Skin of body (tissue), 2 donors: ENCODE results near the gene SLC30A7. TPM values are rescaled to one million over a fixed set of nuclear protein-coding genes. Genes with fewer than 3 reads are reported as not detected.
"Not testable (repeated sequence)": the region's sequence is repeated elsewhere in the genome, so short reads cannot be mapped to it uniquely, and the experiment has no call there.

Experiments used
- DNase-seq: peaks from one replicate; lab custom pipeline; 2025; lab: John Stamatoyannopoulos, UW
- total RNA-seq: library from RNA; depleted of rRNA; stranded (reverse); fragments of >200 nt; gene quantifications from one replicate; pipeline ENCODE4 v1.2.3, GENCODE V29; 2014

The SLC30A7 gene, protein sequence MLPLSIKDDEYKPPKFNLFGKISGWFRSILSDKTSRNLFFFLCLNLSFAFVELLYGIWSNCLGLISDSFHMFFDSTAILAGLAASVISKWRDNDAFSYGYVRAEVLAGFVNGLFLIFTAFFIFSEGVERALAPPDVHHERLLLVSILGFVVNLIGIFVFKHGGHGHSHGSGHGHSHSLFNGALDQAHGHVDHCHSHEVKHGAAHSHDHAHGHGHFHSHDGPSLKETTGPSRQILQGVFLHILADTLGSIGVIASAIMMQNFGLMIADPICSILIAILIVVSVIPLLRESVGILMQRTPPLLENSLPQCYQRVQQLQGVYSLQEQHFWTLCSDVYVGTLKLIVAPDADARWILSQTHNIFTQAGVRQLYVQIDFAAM
- 20.0 TPM for total RNA-seq

DNA sequence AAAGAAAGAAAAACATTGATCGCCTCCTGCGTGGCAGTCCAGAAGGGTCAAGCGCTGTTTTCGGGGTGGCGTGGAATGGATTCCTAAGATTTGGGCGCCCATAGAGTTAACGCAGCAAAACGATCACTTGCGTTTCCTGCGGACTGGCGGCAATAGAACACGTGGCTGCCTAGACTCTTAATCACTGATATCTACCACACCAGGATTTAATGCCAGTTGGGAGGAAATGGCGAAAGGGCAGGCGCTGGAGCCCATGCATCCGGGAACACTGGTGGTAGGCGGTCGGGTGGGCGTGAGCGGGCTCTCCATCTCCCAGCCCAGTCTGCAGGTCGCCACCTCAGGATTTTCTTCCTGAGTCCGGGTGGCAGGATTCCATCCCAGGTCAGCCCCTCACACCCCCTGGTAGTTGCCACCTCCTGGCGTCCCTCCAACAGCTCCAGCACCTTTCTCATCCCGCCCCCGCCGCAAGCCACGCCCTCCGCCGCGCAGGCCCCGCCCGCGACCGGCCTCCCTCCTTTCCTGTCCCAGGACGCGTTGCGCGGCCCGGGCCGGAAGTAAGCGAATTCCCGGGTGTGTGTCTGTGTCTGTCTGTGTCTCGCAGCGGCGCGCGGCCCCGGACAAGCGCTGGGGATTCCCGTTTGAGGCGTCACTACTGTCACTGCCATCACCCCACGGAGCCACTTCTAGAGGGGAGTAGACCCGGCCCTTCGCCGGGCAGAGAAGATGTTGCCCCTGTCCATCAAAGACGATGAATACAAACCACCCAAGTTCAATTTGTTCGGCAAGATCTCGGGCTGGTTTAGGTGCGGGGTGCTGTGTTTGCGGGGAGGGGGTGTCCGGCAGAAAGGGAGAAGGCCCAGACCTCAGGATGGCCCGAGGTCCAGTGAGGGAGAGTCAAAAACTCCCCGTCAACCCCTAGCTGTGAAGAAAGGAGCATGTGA is at the start of gene SLC30A7:
Gene SLC30A7, plus strand, starts transcription at position 551 of the 941 bp plus-strand sequence. Its CDS starts 173 bp downstream, at position 724.
- peak; percentile 92 for DNase-seq

DNA sequence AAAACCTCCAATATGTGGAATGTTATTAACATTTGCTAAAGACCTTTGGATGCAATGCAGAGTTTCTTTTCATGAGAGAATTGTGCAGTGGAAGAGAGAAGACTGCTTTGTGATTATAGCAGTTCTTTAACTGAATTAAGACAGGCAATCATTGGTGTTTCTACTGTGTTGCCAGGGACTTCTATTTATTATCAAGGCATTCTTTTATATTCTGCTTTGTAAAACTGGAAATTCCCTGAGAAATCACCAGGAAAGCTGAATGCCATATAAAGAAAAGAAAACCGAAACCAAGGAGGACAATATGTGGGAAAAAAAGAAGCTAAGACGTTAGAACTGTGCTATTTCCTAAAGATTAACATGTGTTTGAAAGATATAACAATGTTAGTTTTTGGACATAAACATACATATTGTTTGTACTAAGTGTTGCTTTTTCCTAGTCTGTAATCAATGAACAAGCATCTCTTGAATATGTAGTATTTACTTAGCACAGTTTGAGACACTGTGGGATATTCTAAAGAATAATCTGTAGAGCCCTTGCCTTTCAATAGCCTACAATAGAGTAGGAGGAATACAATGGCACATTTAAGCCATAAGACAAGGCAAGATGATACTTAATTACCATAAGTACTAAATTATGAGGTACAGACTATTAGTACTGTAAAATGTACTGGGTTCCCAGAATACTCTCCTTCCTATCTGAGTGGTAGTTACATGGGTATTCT is 48.4 kb upstream of the SLC30A7 start:
- no peak for DNase-seq

DNA sequence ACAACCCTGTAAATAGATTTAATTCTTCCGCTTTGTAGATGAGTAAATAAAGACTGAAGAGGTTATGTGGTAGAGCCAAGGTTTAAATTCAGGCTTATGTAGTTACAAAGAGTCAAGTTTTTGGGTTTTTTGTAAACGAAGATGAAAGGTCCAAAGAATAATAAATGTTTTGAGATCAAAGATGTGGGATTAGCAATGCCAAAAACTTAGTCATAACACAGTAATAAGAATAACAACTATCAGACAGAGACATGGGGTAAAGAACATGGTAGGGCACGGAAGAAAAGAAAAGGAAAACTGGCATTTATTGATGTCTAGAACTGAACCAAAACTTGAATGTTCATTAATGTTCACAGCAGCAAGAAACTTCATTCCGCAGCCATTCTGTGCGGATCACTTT is 44.2 kb upstream of the SLC30A7 start:
- DNase-seq = no peak

DNA sequence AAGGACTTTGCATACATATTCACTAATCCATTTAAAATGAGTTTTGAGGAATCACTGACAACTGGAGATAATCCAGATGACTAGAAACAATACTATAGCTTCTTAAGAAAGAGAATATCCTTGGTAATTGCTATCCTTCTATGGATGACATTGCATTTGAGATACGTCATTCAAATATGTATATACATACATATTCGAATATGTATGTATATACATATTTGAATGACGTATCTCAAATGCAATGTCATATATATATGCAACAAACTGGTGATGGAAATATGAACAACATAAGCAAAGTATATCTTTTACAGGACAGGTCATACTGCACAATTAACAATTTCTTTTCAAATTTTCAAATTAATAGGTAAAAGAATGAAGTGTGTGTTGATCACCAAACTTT is 42.9 kb upstream of the SLC30A7 start:
- DNase-seq = no peak

DNA sequence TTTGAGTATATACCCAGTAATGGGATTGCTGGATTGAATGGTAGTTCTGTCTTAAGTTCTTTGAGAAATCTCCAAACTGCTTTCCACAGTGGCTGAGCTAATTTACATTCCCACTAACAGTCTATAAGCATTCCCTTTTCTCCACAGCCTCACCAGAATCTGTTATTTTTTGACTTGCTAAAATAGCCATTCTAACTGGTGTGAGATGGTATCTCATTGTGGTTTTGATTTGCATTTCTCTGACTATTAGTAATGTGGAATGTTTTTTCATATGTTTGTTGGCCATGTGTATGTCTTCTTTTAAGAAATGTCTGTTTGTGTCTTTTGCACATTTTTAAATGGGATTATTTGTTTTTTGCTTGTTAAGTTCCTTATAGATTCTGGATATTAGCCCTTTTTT is 40.8 kb upstream of the SLC30A7 start:
- DNase-seq = not testable (repeated sequence)

DNA sequence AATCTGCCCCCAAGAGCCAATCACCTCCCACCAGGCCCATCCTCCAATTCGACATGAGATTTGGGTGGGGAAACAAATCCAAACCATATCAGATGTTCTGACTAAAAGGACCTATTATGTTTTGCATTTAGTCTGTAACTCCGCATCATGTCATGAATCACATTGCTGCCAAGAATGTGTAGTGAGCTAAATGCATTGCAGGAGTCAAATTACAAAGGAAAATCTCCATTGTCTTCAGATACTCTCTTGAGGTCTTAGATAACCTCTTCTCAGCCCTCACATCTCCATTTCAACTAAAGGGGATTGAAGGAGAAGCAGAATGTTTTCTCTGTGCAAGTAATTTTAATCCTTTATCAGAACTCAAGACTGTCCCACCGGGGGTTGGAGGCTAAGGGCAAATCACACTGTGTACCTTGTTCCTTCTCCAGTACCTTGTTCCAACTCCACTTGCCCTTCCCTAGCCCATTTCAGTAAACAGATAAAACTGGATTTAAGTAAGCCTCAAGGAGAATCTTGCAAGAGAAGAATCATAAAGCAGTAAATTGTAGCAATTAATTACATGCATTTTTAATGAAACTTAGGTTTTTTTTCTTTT is 35.4 kb upstream of the SLC30A7 start:
- DNase-seq = peak; percentile 47

DNA sequence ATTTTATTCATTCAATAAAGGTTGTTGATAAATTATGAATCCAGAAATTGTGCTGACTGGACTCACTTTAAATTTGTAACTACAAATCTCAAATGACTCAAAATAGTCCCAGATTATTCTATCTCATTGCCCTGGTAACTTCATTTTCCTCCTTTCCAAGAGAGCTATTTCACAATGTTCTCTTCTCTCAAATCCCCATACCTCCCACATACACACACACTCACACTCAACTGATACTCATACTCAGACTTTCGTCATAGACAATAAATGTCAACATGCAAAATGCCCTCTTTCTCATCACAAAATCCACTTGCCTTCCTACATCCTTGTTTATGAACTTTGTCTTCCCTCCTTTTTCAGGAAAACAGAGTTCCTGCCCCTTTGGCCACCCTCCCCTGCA is 34.5 kb upstream of the SLC30A7 start:
- DNase-seq = no peak

DNA sequence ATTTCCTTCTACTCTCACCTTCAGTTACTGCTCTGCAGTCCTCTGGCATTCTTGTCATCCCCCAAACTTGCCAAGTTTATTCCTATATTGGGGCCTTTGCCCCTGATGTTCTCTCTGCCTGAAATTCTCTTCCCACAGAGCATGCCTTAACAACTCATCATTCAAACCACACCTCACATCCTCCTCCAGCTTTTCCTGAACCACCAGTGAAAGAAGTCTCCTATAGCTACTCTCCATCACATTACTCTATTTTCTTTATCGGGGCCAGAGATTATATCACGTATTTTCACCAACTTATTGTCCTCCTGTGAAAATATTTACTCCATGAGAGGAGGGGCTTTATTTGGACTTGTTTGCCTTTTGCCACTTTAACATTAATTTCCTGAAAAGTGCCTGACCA is 33.3 kb upstream of the SLC30A7 start:
- DNase-seq = no peak

DNA sequence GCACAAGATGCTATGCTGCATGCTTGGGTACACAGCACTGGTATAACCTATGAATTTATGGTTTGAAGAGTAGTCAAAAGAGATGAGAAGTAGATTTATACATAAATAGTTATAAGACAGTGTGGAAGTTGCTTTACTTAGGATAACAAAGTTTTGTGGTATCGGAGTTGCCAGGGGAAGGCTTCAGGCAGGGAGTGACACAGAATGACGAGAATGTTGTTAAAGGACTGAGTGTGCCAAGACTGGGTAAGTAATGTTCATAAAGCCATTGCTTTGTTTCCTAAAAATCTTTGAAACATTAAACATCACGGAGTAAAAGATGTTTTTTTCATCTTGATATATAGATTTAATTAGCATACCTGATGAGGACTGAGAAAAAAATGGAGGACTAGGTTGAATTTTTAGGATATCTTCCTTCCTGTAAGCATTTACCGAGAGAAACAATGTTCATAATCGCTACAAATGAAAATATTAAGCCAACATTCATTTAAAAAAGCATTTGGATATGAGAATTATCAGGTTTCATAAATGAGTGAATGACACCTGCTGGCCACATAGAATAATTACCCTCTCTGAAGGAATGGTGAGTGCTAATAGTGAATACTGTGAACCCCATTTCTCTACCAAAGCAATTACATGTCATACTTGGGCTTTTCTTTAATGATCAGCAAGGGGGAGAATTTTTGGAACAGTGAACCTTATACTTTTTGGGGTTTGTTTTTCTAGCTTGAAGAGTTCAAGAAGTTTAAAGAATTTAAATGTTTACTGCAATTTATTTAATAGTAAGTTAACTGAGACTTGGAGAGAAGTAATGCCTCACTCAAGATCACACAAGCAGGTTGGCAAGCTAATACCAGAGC is 29.6 kb upstream of the SLC30A7 start:
- peak; percentile 52 for DNase-seq

DNA sequence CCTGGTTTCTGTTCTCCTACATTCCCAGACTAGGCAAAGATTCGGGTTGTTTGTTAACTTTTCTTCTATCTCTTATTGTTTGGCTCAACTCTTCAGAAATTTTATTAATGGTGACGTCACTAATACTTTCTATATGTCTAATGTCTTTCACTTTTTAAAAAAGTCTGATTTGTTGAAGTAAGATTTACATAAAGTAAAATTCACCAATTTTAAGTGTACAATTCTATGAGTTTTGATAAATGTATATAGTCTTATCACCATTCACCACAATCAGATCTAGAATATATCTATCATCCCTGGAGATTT is 29.0 kb upstream of the SLC30A7 start:
- no peak for DNase-seq

DNA sequence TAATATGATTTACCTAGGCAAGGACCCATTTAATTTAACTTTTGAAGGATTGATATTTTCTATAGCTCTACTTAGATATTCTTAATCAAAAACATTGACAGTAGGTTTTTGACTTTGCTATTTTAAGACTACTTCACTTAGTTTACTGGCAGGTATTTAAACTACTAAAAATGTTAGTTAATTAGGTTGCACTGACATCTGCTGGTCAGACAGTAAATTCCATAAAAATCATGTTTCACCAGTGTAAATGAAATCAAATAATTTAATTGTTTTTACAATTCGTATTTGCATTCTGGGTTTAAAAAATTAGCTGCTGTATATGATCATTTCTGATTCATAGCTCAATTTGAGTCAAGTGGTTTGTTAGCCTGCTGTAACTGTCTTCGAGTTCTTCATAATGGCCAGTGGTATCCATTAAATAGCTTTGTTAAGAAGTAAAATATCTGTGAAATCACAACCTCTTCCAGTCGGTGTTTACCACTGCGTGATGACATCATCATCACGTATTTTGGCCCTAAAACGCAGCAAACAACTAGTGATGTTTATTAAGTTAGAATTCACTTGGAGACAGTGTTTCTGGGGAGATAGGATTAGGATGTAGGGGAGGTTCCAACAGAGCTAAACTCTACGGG is 27.4 kb upstream of the SLC30A7 start:
- DNase-seq = peak; percentile 31

DNA sequence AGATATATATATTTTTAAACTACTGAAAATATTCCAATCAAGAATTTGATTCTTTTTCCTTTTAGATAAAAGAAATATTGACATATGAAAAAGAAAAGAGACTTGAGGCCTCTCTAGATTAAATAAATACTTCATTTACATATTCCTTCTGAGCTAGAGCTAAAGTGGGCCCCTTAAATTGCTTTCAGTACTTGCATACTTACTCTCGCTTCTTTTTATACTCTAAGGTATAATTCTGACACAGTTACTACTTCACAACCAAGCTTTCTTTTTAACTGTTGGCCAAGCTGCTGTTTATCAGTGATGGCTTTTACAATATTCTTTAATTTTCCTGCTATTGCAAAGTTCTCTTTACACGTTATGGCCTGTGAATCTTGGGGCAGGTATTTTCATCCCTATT is 25.9 kb upstream of the SLC30A7 start:
- DNase-seq = no peak

DNA sequence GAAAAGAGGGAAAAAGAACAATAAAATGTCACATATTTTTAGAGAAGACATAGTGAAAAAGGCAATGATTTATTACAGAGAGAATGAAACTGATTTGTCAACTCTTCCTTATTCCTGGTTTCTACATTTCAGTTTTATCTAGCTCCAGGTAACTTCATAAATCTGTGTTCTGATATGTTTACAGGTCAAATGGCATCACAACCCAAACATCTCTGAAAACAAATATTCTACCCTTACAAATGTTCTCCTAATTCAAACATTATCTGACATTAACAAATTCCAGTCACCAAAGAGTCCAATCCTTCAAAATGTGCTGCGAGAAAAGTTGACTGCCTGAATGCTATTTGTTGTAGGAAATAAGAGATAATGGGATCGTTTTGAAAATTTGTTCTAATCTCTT is 21.5 kb upstream of the SLC30A7 start:
- DNase-seq = no peak

DNA sequence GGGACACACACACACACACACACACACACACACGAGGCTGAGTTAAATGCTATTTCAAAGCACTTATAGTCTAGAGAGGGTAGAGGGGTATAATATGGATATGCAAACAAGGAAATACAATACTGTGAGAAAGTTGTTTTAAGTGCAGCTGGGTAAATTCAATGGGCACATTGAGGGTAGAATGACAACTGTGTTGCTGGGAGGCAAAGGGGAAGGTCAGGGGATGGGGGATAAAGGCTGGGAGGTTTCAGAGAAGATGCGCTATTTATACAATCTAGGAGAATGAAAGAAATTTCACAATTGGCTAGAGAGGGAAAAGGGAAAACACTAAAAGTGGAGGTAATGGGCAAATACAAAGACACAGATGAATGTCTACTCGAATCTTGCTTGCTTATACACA is 20.7 kb upstream of the SLC30A7 start:
- no peak for DNase-seq

DNA sequence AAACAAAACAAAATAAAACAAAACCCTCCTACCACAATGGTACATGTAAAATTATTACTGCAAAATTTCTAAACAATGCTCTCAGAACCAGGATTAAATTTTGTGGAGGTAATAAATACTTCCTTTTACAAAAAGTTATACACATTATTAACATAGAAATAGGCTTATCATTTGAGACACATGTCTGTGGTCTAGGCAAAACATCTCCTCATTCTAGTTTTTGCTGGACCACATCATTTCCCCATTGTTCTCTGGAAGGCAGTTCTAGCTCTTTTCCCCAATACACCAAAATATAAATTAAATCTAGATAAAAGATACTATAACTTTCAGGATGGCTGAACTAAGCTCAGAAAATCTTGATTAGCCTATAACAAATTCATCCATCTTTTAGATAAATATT is 19.6 kb upstream of the SLC30A7 start:
- DNase-seq = no peak

DNA sequence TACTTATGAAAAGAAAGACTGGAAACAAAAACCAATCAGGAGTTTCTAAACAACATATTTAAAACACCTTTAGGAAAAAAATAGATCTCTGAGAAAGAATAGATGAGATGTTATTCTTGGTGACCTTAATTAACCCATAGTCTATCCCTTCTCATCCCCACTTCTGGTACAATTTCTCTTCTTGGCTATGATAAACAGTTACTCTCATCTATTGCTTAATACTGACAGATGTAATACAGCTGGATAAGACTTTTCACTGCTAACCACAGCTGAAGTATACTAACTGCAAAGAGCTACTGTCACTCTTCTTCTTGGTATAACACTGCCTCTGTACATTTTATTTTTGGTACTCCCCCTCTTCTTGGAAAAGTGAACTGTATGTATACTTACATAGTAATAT is 16.5 kb upstream of the SLC30A7 start:
- no peak for DNase-seq

DNA sequence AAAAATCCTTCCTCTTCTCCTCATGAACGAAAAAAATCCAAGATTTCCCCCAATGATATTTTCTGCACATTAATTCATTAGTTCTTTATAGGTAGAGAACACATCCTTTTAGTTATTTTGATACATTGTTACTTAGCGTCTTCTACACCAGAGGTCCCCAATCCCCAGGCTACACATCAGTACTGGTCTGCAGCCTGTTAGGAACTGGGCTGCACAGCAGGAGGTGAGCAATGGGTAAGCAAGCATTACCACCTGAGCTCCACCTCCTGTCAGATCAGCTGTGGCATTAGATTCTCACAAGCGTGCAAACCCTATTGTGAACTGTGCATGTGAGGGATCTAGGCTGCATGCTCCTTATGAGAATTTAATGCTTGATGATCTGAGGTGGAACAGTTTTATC is 14.2 kb upstream of the SLC30A7 start:
- no peak for DNase-seq

DNA sequence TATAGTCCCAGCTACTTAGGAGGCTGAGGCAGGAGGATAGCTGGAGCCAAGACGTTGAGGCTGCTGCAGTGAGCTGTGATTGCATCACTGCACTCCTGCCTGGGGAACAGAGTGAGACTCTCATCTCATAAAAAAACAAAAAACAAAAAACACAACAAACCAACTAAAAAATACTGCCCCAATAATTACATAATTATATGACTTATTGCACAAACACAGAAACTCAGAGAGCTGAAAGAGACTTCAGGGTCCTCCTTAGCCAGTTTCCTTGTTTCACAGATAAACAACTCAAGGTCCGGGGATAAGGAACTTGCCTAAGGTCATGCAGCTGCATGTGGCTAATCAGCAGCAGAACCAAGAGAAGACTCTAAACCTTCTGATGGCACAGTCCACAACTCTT is 13.2 kb upstream of the SLC30A7 start:
- DNase-seq = no peak

DNA sequence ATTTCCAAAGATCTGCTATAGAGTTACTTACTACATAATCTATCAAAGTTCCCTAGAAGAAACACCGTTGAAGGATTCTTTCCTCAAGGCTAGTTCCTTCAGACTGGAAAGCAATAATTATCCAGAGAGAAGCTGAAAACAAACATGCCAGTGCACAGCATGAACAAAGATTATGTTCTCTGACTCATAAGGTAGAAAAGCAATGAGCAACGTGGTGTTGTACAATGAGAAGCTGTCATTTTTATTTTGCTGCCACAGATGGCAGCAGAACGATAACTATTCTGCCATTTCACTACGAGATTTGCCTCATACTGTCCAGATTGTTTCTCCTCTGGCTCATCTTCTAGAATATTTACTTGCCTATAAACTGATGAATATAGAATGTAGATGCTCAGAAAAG is 11.9 kb upstream of the SLC30A7 start:
- DNase-seq = no peak

DNA sequence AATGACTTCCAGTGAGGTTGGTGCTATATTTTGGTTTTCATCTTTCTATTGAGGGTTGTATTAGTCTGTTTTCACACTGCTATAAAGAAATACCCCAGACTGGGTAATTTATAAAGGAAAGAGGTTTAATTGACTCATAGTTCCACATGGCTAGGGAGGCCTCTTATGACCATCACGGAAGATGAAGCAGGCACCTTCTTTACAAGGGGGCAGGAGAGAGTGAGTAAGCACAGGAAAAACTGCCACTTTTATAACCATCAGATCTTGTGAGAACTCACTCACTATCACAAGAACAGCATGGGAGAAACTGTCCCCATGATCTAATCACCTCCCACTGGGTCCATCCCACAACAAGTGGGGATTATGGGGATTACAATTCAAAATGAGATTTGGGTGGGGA is 6.9 kb upstream of the SLC30A7 start:
- DNase-seq = not testable (repeated sequence)
